CD14-positive monocyte (primary cell): ENCODE results near the gene SAG. TPM values are rescaled to one million over a fixed set of nuclear protein-coding genes. Genes with fewer than 3 reads are reported as not detected.

ENCODE experiments used
- DNase-seq, 3 donors: peaks; one replicate each; pipeline ENCODE4 v3.0.0-alpha.2; 2011 to 2022
- H2AFZ ChIP-seq: 2 replicates; pipeline ENCODE4 v1.6.0; 2012; ENCODE audit warnings: mild to moderate bottlenecking, low read depth, low read length, inconsistent platforms; ENCODE audit not compliant: insufficient read depth, poor library complexity, severe bottlenecking
- H3K27ac ChIP-seq, 2 donors: 1 replicate in 1 of 2; 2 replicates in 1 of 2; pipeline ENCODE4 v1.5.1; 2012 to 2013; ENCODE audit warnings: low read length in 2 of 2, control low read depth in 1 of 2, inconsistent platforms in 1 of 2, low read depth in 1 of 2, mild to moderate bottlenecking in 1 of 2
- H3K27me3 ChIP-seq, 2 donors: one replicate each; pipeline versions ENCODE4 v1.6.0 to v1.6.1; 2011 to 2013; ENCODE audit warnings: low read length in 2 of 2; ENCODE audit not compliant: control insufficient read depth in 2 of 2, insufficient read depth in 2 of 2
- H3K36me3 ChIP-seq, 2 donors: replicated peaks in 1 of 2; 1 replicate in 1 of 2; 2 replicates in 1 of 2; pipeline versions ENCODE4 v1.5.1 to v1.6.1; 2012 to 2013; ENCODE audit warnings: low read length in 2 of 2, control low read depth in 1 of 2, inconsistent platforms in 1 of 2, mild to moderate bottlenecking in 1 of 2; ENCODE audit not compliant: insufficient read depth in 2 of 2, control insufficient read depth in 1 of 2
- H3K4me1 ChIP-seq, 2 donors: 1 replicate in 1 of 2; 2 replicates in 1 of 2; pipeline versions ENCODE4 v1.5.1 to v1.6.1; 2012 to 2013; ENCODE audit warnings: low read length in 2 of 2, control low read depth in 1 of 2, inconsistent platforms in 1 of 2, mild to moderate bottlenecking in 1 of 2, moderate library complexity in 1 of 2; ENCODE audit not compliant: insufficient read depth in 2 of 2, control insufficient read depth in 1 of 2
- H3K4me2 ChIP-seq: replicated peaks from 2 replicates; pipeline ENCODE3; 2012; ENCODE audit warnings: low read length, moderate library complexity, mild to moderate bottlenecking; ENCODE audit not compliant: poor library complexity, severe bottlenecking; ENCODE audit errors: extremely low read depth
- H3K4me3 ChIP-seq, 3 experiments: fragments of 200-600 bp in 1 of 3; sonication (generic) in 1 of 3; replicated peaks in 1 of 3; 1 replicate in 2 of 3; 2 replicates in 1 of 3; pipeline ENCODE4 v1.5.1; 2011 to 2013; ENCODE audit warnings: low read length in 3 of 3, mild to moderate bottlenecking in 3 of 3, control low read depth in 2 of 3, low read depth in 2 of 3, inconsistent platforms in 1 of 3, moderate library complexity in 1 of 3
- H3K79me2 ChIP-seq: 2 replicates; pipeline ENCODE4 v1.6.0; 2012; ENCODE audit warnings: mild to moderate bottlenecking, control low read depth, inconsistent platforms, low read length, moderate library complexity; ENCODE audit not compliant: insufficient read depth
- H3K9ac ChIP-seq: 2 replicates; pipeline ENCODE4 v1.6.0; 2017; ENCODE audit warnings: low read length, mild to moderate bottlenecking; ENCODE audit not compliant: insufficient read depth, poor library complexity, severe bottlenecking
- H3K9me3 ChIP-seq, 2 donors: replicated peaks in 1 of 2; 1 replicate in 1 of 2; 2 replicates in 1 of 2; pipeline versions ENCODE4 v1.5.1 to v1.6.1; 2012 to 2013; ENCODE audit warnings: low read length in 2 of 2, control low read depth in 1 of 2; ENCODE audit not compliant: control insufficient read depth in 1 of 2, insufficient read depth in 1 of 2
- H4K20me1 ChIP-seq: 2 replicates; pipeline ENCODE4 v1.6.0; 2012; ENCODE audit warnings: mild to moderate bottlenecking, low read length, control low read depth, moderate library complexity; ENCODE audit not compliant: insufficient read depth
- H3K27ac Mint-ChIP-seq, 7 donors: one replicate each; pipeline ENCODE4 v1.8.0; 2020; ENCODE audit warnings: mild to moderate bottlenecking in 7 of 7, mixed read lengths in 7 of 7, moderate library complexity in 6 of 7, inconsistent platforms in 2 of 7
- H3K27me3 Mint-ChIP-seq, 3 donors: one replicate each; pipeline ENCODE4 v1.8.0; 2021 to 2022; ENCODE audit warnings: low read depth in 3 of 3, mild to moderate bottlenecking in 3 of 3, mixed read lengths in 3 of 3, moderate library complexity in 3 of 3, inconsistent platforms in 1 of 3
- H3K36me3 Mint-ChIP-seq, 2 donors: one replicate each; pipeline ENCODE4 v1.8.0; 2020; ENCODE audit warnings: mixed read lengths in 2 of 2, inconsistent platforms in 1 of 2, mild to moderate bottlenecking in 1 of 2
- H3K4me1 Mint-ChIP-seq: one replicate; pipeline ENCODE4 v1.8.0; 2020; ENCODE audit warnings: mild to moderate bottlenecking, mixed read lengths
- H3K4me3 Mint-ChIP-seq, 2 donors: one replicate each; pipeline ENCODE4 v1.8.0; 2020; ENCODE audit warnings: mild to moderate bottlenecking in 2 of 2, mixed read lengths in 2 of 2, moderate library complexity in 1 of 2
- H3K9me3 Mint-ChIP-seq, 7 donors: one replicate each; pipeline ENCODE4 v1.8.0; 2020 to 2022; ENCODE audit warnings: mixed read lengths in 7 of 7, mild to moderate bottlenecking in 6 of 7, moderate library complexity in 6 of 7, inconsistent platforms in 2 of 7
- WGBS: methylation state at CpG from one replicate; pipeline ENCODE4 v1.1.5; 2013; ENCODE audit warnings: missing lambda C conversion rate; ENCODE audit not compliant: insufficient coverage; 5-methylcytosine and 5-hydroxymethylcytosine counted together
- intact Hi-C, 2 donors: fragments of 100-400 bp; cut with micrococcal nuclease; formaldehyde crosslinking; loops; one replicate each; pipeline versions ENCODE4 v1.15.0 to v1.15.1; 2023
- polyA minus RNA-seq: library from RNA; depleted of rRNA, polyadenylated mRNA; stranded (reverse); fragments of >200 nt; gene quantifications from 2 replicates; pipeline ENCODE4 v1.2.3, GENCODE V29; 2012
- polyA plus RNA-seq, 3 donors: library from polyadenylated mRNA; depleted of rRNA in 1 of 3; unstranded in 2 of 3; stranded (reverse) in 1 of 3; fragments of 300-500 nt in 2 of 3; fragments of >200 nt in 1 of 3; fragmentation: Illumina TruSeq in 2 of 3; gene quantifications; 1 replicate in 2 of 3; 2 replicates in 1 of 3; pipeline ENCODE4 v1.2.3, GENCODE V29; 2012 to 2021
- total RNA-seq, 12 experiments: library from RNA in 1 of 12; stranded (reverse) in 1 of 12; fragments of 120-200 nt in 1 of 12; gene quantifications; one replicate each; pipeline ENCODE4 v1.2.4 and lab custom pipeline; 2013 to 2026; ENCODE audit warnings: mixed read lengths in 6 of 12, inconsistent platforms in 1 of 12
- TF ChIP-seq, protein P1 (sequence below): fragments of 200-600 bp; IDR thresholded peaks from one replicate; pipeline ENCODE4 v1.8.0; 2022; ENCODE audit warnings: antibody characterized with exemption, mild to moderate bottlenecking

The SAG gene
- total RNA-seq (2013) = 1.6 TPM
- polyA plus RNA-seq (under 1 TPM in 2 of 3 donors, not detected in 1; 0.04 to 0.87 TPM), polyA minus RNA-seq (0.08 and 0.14 TPM in 2 replicates), total RNA-seq (lab: John Stamatoyannopoulos, UW) (0.12 to 5.4 (median 0.80) reads per million in 11 experiments)

DNA sequence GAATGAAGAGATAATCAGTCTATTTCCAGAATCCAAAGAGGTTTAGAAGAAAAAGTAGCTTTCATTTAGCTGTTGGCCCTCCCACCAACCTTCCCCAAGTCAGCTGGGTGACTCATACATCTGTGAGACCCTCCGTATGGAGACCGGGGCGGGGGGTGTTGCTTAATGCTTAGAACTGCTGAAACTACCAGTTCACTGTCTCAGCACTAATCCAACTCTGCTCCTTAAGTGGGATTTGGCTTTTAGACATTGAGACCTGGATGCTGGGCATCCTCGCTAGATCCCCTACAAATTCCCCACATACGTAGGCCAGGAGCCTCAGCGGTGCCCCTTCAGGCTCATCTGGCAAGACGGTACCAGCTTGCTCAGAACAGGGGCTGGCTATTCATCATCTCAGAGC, at the start of gene SAG:
Gene SAG (plus strand): TSS at position 252 of the 400 bp plus-strand sequence. CDS start 1,374 bp downstream, outside the sequence.
- Histone ChIP-seq H3K9ac (no peak within 1 kb of the TSS), H3K4me2 (no peak within 1 kb of the TSS), H3K4me1 (no peaks in the 10 kb centered on the region), H3K79me2 (no peaks in the 10 kb centered on the region), H3K27ac (no peak within 1 kb of the TSS), H4K20me1 (no peaks in the 10 kb centered on the region), H3K36me3 (no peaks in the 10 kb centered on the region), H3K27me3 (no peaks in the 10 kb centered on the region), H2AFZ (no peak within 1 kb of the TSS), H3K9me3 (no peaks in the 10 kb centered on the region), H3K4me3 (no peak within 1 kb of the TSS)
- TF ChIP-seq, protein P1, sequence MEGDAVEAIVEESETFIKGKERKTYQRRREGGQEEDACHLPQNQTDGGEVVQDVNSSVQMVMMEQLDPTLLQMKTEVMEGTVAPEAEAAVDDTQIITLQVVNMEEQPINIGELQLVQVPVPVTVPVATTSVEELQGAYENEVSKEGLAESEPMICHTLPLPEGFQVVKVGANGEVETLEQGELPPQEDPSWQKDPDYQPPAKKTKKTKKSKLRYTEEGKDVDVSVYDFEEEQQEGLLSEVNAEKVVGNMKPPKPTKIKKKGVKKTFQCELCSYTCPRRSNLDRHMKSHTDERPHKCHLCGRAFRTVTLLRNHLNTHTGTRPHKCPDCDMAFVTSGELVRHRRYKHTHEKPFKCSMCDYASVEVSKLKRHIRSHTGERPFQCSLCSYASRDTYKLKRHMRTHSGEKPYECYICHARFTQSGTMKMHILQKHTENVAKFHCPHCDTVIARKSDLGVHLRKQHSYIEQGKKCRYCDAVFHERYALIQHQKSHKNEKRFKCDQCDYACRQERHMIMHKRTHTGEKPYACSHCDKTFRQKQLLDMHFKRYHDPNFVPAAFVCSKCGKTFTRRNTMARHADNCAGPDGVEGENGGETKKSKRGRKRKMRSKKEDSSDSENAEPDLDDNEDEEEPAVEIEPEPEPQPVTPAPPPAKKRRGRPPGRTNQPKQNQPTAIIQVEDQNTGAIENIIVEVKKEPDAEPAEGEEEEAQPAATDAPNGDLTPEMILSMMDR = no peak
- H3K27me3 Mint-ChIP-seq = peaks cover 2 to 11% (median 2%) of the 10 kb centered on the region in 3 donors
- no peak for DNase-seq
- H3K4me3 Mint-ChIP-seq = no peak within 1 kb of the TSS
- H3K27ac Mint-ChIP-seq = peak within 1 kb of the TSS in 1 of 7 donors; percentile 11
- H3K9me3 Mint-ChIP-seq = peaks cover 0 to 5% (median 0%) of the 10 kb centered on the region in 7 donors
- no peaks in the 10 kb centered on the region for H3K36me3 Mint-ChIP-seq
- H3K4me1 Mint-ChIP-seq = peaks cover 7% of the 10 kb centered on the region
- intact Hi-C loops = no loop called here
- 94% methylated on average over 4 of the region's 7 CpGs for WGBS

DNA sequence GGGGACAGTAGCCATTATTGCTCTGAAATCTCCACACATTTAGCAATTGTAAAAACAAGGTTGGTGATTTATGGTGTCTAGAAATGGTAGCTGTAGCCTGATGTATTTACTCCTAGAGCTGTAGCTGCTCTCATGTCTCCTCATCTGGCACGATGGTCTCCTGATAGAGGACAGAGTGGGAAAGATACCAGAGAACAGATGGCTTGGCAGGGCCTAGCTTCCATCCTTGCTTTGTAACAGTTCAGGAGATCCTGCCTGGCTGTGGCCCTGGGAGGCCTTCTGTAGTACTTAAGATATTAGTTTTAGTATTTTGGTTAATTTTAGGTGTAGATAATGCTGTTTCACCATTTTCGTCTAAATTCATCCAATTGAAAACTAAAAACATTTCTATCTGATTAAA, 49.4 kb upstream of the SAG start:
- Histone ChIP-seq H3K36me3 (peaks cover 84 to 93% of the 10 kb centered on the region in 2 donors), H3K4me2 (no peak overlapping the region), H3K9me3 (no peaks in the 10 kb centered on the region), H3K4me3 (no peak overlapping the region), H3K79me2 (peaks cover 72% of the 10 kb centered on the region), H3K27ac (no peak overlapping the region), H3K9ac (no peak overlapping the region), H3K4me1 (peaks cover 4 to 8% of the 10 kb centered on the region in 2 donors), H3K27me3 (no peaks in the 10 kb centered on the region), H4K20me1 (peaks cover 80% of the 10 kb centered on the region), H2AFZ (no peak overlapping the region)
- Mint-ChIP-seq H3K27me3 (no peaks in the 10 kb centered on the region), H3K4me3 (no peak overlapping the region), H3K4me1 (peaks cover 3% of the 10 kb centered on the region), H3K27ac (no peak overlapping the region), H3K36me3 (peaks cover 69 to 80% of the 10 kb centered on the region in 2 donors), H3K9me3 (no peaks in the 10 kb centered on the region)
- TF ChIP-seq, protein P1 = no peak
- intact Hi-C loops = loop anchor here (10.0 kb wide), 2 partner anchors 403 to 423 kb away; no protein-coding TSS in a partner anchor
- WGBS = 100% methylated on average over 1 of the region's 2 CpGs
- no peak for DNase-seq
